Measurements from ENCODE around the gene RBSN.

Gene RBSN

GRCh38 chr3:15056676-15057404 is 42.1 kb downstream of the RBSN start:
- no peak for DNase-seq

- DNase-seq = peak; percentile 22
Observed at GRCh38 chr3:15055019-15055557, 43.9 kb downstream of the RBSN start.

- DNase-seq = no peak
Observed at GRCh38 chr3:15053541-15053940, 45.4 kb downstream of the RBSN start.

- DNase-seq = no peak
Observed at GRCh38 chr3:15052335-15053242, 46.4 kb downstream of the RBSN start.

GRCh38 chr3:15051531-15051930 is 47.4 kb downstream of the RBSN start:
- DNase-seq = peak; percentile 13

DNA sequence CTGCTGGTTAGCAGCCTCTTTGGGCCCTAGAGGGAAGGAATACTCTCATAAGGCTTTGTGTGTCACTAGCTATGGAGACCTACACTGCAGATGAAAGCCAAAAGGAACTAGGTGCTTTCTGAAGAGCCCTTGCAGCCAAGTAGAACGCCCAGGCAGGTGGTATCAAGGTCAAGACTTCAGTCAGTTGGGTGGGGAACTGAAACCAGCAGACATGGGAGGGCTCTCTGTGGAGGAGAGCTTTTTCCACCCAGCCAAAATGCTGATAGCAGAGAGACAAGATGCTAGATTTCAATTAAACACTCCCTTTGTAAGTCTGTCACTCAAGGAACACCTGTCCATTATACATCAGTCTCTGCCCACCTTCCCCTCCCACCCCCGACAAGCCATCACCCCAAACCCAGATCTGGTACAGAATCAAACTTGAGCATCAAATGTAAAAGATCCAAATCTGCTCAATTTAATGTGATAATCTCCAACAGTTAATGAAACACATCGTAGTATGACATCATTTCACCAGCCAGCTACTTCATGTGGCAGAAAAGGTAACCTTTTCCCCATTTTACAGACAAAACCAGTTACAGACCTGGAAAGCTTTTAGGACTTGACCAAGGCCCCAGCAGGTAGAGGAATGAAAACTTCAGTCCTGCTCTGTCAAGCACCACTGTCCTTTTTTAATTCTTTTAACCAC is 48.4 kb downstream of the RBSN start:
- DNase-seq = no peak

DNA sequence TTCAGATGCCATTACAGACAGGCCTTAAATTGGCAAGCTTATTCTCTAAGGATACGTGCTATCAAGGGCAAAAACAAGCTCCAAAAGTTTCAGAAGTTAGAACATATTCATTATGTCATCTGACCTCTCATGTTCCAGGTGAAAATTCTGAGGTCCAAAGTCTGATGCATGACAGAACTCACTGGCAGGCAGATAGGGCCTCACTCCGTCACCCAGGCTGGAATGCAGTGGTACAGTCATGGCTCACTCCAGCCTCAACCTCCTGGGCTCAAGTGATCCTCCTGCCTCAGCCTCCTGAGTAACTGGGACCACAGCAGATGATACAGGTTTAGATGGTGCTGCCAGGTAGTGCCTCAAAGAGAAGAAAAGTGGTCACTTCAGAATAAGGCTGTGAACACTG is 49.4 kb downstream of the RBSN start:
- DNase-seq = no peak

DNA sequence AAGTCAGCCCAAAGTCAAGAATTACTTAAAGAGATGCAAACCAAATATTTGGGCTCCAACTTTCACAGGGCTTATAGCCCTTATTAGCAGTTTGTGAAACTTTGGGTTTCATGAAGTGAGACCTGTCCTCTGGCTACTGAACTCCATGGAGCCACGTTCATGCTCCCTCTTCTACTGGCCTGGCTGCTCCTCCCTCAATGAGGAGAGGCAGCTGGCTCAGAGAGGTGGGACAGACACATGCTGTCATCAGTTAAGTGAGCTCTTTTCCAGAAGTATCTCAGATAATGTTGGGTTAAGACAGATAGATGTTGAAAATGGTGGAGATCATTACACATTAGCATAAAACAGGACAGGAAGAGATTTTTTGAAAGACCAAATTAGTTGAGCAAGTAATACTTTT is 53.3 kb downstream of the RBSN start:
- DNase-seq = no peak

GRCh38 chr3:15044326-15044725 is 54.6 kb downstream of the RBSN start:
- no peak for DNase-seq

DNA sequence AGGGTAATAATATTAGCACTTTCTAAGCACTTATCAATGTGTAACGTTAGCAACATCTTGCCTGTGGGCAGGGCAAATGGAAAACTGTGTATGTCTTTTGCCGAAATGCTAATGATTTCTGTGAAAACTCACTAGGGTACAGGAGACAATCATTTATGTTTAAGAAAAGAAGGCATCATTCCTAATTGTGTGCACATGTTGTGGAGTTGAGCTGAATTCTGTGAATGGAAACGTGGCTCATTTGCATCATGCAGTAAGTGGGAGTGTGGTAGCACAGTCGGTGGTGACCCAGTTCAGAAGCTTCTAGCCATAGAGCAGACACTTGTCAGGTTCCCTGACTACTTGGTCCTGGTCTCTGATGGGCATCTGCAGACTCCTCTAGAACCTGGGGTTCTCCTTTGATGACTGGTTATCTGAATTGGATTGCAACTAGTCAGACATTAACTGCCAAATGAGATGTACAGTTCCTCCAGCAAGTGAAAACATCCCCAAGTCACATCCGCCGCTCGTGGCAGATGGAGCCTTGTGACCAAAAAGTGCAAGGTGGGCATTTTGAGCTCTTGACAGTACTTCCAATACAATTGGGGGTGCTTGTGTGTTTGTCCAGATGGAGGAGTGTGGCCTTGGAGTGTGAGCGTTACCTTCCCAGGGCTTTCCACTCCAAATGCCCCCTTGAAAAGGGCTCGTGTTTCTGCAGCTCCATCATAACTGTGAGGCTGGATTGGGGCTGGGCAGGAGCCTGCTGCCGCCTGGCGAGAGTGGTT is 55.4 kb downstream of the RBSN start:
- no peak for DNase-seq

DNA sequence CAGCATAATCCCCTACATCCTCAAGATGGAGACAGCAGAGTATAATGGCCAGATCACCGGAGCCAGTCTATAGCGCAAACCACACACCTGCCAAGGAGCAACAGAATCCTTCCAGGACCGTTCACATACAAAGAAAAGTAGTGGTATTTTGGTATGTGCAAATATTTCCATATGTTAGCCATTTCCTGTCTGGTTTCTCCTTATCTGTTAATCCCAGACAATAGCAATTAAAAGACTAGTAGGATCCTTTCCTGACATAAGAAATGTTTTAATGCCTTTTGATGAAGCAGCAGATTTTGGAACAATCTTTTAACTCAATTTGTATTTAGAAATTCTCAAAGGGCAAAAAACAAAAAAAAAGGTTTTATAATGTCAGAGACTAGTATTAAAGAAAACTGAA is 56.0 kb downstream of the RBSN start:
- no peak for DNase-seq

DNA sequence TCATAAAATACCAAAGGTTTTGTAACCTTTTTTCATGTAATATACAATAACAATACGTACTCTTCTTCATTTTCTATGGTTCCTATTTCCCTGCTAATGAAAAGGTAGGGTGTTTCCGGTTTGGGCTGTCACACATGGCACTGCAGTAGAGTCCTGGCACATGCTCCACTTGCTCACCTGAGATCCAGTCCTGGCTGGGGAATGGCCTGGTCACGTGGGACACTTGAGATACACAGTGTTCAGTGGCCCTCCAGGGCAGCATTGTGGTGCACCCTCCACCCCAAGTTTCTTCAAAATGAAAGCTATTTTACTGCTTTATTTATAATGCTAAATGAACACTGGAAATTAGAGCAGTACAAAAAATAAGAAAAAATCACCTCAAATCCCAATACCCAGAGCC is 57.0 kb downstream of the RBSN start:
- no peak for DNase-seq

- no peak for DNase-seq
Observed at GRCh38 chr3:15040844-15041243, 58.1 kb downstream of the RBSN start.

DNA sequence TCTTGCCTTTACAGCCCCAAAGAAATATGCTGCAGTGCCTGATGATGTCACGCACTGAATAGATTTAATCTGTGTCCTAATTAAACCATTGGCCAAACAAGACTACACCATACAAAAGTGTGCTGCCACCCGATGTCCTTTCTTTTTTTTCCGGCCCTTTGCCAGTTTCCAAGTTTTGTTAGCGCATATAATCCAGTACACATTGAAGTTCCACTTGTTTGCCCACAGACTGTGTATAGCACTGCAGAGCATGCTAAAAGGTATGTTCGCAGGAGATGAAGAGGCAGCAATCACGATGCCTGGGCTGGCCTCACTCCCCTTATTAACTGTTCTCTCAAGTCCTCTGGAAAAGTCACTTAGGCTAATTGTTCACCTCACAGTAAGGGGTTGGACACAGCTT is 60.6 kb downstream of the RBSN start:
- DNase-seq = no peak

DNA sequence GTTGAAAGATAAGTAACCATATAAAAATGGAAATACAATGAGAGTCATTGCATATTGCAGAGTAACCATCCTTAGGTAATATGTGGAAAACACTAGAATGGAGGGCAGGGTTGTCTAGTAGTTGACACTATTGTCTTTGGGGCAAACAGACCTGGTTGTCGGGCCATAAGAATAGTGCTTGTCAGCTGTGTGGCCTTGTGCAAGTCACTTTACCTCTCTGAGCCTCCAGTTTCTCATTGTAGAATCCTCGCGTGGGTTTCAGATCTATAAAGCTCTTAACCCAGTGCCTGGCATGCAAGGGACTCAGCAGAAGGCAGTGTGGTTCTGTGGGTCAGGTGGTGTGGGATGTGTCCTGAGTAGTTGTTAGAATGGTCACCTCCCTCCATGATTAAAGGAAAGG is 65.8 kb downstream of the RBSN start:
- DNase-seq = no peak

DNA sequence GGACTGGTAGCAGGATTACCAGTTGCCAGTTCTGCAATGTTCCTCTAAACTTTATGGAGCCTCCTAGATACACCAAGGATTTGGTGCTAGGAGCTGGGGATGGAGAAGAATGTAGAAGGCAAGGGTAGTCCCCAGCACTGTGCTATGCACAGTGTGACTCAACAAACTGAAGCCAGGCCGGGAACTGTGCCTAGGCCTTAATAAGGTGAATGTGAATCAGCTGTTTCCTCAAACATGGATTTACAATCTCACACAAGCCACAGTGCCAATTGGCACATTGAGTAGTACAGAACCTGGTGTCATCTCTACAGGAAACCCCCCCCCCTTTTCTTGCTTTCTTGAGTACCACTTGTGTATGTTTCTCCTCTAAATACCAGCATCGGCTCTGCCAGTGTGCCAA is 66.3 kb downstream of the RBSN start:
- no peak for DNase-seq

GRCh38 chr3:15029625-15030024 is 69.3 kb downstream of the RBSN start:
- no peak for DNase-seq

- DNase-seq = no peak
Observed at GRCh38 chr3:15023719-15024118, 75.2 kb downstream of the RBSN start.

GRCh38 chr3:15023249-15023648 is 75.7 kb downstream of the RBSN start:
- no peak for DNase-seq

Measured in T-helper 9 cell (primary cell).